Right lobe of liver (tissue), 6 donors: ENCODE data around the gene NNT. TPM values are rescaled to one million over a fixed set of nuclear protein-coding genes. Genes with fewer than 3 reads are reported as not detected.
A peak's percentile ranks its signal among the peaks of the same experiment; 100 is the strongest.

ENCODE experiments used
- ATAC-seq, 4 donors: fragments of 200-7000 bp; cut with Tn5 transposase; one replicate each; pipeline ENCODE4 v1.9.1; 2020; ENCODE audit warnings: mild to moderate bottlenecking in 4 of 4, moderate library complexity in 4 of 4
- DNase-seq, 3 donors: peaks; one replicate each; pipeline ENCODE4 v3.0.0-alpha.2; 2020
- H3K27ac ChIP-seq, 3 donors: fragments of 200-600 bp; one replicate each; pipeline ENCODE4 v1.8.0; 2022
- H3K27me3 ChIP-seq, 2 donors: fragments of 200-600 bp; one replicate each; pipeline ENCODE4 v1.8.0; 2022
- H3K36me3 ChIP-seq, 4 donors: fragments of 200-600 bp; sonication (generic) in 1 of 4; one replicate each; pipeline versions ENCODE4 v1.5.1 to v1.8.0; 2017 to 2022; ENCODE audit warnings: control low read depth in 1 of 4
- H3K4me1 ChIP-seq, 4 donors: fragments of 200-600 bp; sonication (generic) in 1 of 4; one replicate each; pipeline versions ENCODE4 v1.5.1 to v1.8.0; 2017 to 2022; ENCODE audit warnings: control low read depth in 1 of 4
- H3K4me3 ChIP-seq, 3 donors: fragments of 200-600 bp; one replicate each; pipeline ENCODE4 v1.8.0; 2022
- H3K9me3 ChIP-seq, 4 donors: fragments of 200-600 bp; sonication (generic) in 1 of 4; one replicate each; pipeline versions ENCODE4 v1.5.1 to v1.8.0; 2017 to 2022; ENCODE audit warnings: control low read depth in 1 of 4
- CTCF ChIP-seq, 4 donors: fragments of 200-600 bp in 3 of 4; fragments of 450-650 bp in 1 of 4; IDR thresholded peaks; one replicate each; pipeline versions ENCODE4 v1.5.1 to v1.8.0; 2016 to 2022; ENCODE audit warnings: antibody characterized with exemption in 4 of 4, mild to moderate bottlenecking in 2 of 4
- POLR2A ChIP-seq: fragments of 450-650 bp; IDR thresholded peaks from one replicate; pipeline ENCODE4 v1.6.1; 2017; ENCODE audit warnings: antibody characterized with exemption, mild to moderate bottlenecking
- WGBS: methylation state at CpG from one replicate; pipeline ENCODE4 v1.1.6; 2018; ENCODE audit warnings: low coverage, low lambda C conversion rate; ENCODE audit not compliant: insufficient coverage; ENCODE audit errors: missing lambda C conversion rate; 5-methylcytosine and 5-hydroxymethylcytosine counted together
- intact Hi-C, 2 donors: fragments of 100-400 bp; cut with DNase I; formaldehyde crosslinking; loops; one replicate each; pipeline versions ENCODE4 v1.11.2 to v1.14.1; 2022
- total RNA-seq, 6 experiments: library from RNA; depleted of rRNA in 2 of 6; stranded (reverse); fragments of >200 nt in 2 of 6; fragmentation: NEBNext Ultra II Directional in 3 of 6; extraction: Animal tissue kit (Norgen Biotek cat#: 25700) in 3 of 6; gene quantifications; one replicate each; pipeline versions ENCODE4 v1.1.0 to v1.2.4, GENCODE V29; 2016 to 2023
- donor health status: DM: no; HTN: yes; CAD: no.
- donor health status: DM: no; HTN: no; CAD: no.
- donor health status: DM: no; HTN: no; CAD: no.
- donor health status: DM: no; HTN: yes; CAD: no.
- donor health status: DM: no; HTN: yes; CAD: no.

The NNT gene
- total RNA-seq, 6 experiments from 2014 or later: 81.3 to 250 (median 188) TPM

- no peaks in the 10 kb centered on the region for H3K36me3 ChIP-seq
- peaks cover 0 to 13% (median 6%) of the 10 kb centered on the region in 4 donors for H3K4me1 ChIP-seq
- H3K9me3 ChIP-seq: no peaks in the 10 kb centered on the region
- intact Hi-C loops: no loop called here
- no peak overlapping the region for H3K27ac ChIP-seq
- H3K4me3 ChIP-seq: no peak overlapping the region
- WGBS: 100% methylated on average over 1 of the region's 1 CpG
- TF ChIP-seq CTCF (IDR thresholded peaks at IDR 0.05) (no peak), POLR2A (no peak)
- H3K27me3 ChIP-seq: no peaks in the 10 kb centered on the region
- ATAC-seq (no peak), DNase-seq (no peak)
Observed at GRCh38 chr5:43581398-43581797, 21.6 kb upstream of the NNT start.

GRCh38 chr5:43582082-43583005 lies 20.6 kb upstream of the NNT start:
- TF ChIP-seq POLR2A (no peak), CTCF (IDR thresholded peaks at IDR 0.05) (no peak)
- intact Hi-C loops: no loop called here
- 64% methylated on average over 4 of the region's 4 CpGs for WGBS
- peak; percentile 72 to 98 (median 90) for ATAC-seq
- Histone ChIP-seq H3K9me3 (no peaks in the 10 kb centered on the region), H3K4me1 (peaks cover 0 to 13% (median 6%) of the 10 kb centered on the region in 4 donors), H3K27me3 (no peaks in the 10 kb centered on the region), H3K36me3 (no peaks in the 10 kb centered on the region), H3K4me3 (no peak overlapping the region), H3K27ac (peak overlapping the region in 1 of 3 donors; percentile 35)
- no peak for DNase-seq

GRCh38 chr5:43583724-43584123 lies 19.3 kb upstream of the NNT start:
- no peak for ATAC-seq

DNA sequence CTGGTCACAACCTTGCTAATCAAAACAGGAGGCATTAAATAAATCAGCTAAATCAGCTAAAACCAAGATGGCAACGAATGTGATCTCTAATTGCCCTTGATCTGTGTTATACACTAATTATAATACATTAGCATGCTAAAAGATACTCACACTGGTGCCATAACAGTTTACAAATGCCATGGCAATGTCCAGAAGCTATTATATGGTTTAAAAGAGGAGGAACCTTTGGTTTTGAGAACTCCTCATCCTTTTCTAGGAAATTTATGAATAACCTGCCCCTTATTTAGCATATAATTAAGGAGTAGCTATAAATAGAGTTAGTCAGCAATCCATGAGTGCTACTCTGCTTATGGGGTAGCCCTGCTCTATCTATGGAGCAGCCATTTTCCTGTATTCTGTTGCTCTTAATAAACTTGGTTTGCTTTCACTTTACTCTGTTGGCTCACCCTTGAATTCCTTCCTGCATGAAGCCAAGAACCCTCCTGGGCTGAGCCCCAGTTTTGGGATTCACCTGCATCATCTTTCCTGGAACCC lies 18.7 kb upstream of the NNT start:
- Histone ChIP-seq H3K27me3 (no peaks in the 10 kb centered on the region), H3K27ac (no peak overlapping the region), H3K4me3 (no peak overlapping the region), H3K36me3 (no peaks in the 10 kb centered on the region), H3K9me3 (no peaks in the 10 kb centered on the region), H3K4me1 (peaks cover 0 to 13% (median 6%) of the 10 kb centered on the region in 4 donors)
- no peak for DNase-seq
- TF ChIP-seq POLR2A (no peak), CTCF (IDR thresholded peaks at IDR 0.05) (no peak)
- ATAC-seq: no peak
- intact Hi-C loops: no loop called here
- WGBS: 75% methylated on average over 1 of the region's 1 CpG

More at GRCh38 chr5:43583724-43584123, 19.3 kb upstream of the NNT start:
- H3K9me3 ChIP-seq: no peaks in the 10 kb centered on the region
- no peaks in the 10 kb centered on the region for H3K36me3 ChIP-seq
- H3K4me1 ChIP-seq: peaks cover 0 to 13% (median 6%) of the 10 kb centered on the region in 4 donors
- no peak for DNase-seq
- H3K27ac ChIP-seq: no peak overlapping the region
- intact Hi-C loops: no loop called here
- no peaks in the 10 kb centered on the region for H3K27me3 ChIP-seq
- H3K4me3 ChIP-seq: no peak overlapping the region
- TF ChIP-seq POLR2A: no peak
- no peak for TF ChIP-seq CTCF (IDR thresholded peaks at IDR 0.05)
